Measurements from ENCODE around the gene KCNQ4.

Gene KCNQ4

DNA sequence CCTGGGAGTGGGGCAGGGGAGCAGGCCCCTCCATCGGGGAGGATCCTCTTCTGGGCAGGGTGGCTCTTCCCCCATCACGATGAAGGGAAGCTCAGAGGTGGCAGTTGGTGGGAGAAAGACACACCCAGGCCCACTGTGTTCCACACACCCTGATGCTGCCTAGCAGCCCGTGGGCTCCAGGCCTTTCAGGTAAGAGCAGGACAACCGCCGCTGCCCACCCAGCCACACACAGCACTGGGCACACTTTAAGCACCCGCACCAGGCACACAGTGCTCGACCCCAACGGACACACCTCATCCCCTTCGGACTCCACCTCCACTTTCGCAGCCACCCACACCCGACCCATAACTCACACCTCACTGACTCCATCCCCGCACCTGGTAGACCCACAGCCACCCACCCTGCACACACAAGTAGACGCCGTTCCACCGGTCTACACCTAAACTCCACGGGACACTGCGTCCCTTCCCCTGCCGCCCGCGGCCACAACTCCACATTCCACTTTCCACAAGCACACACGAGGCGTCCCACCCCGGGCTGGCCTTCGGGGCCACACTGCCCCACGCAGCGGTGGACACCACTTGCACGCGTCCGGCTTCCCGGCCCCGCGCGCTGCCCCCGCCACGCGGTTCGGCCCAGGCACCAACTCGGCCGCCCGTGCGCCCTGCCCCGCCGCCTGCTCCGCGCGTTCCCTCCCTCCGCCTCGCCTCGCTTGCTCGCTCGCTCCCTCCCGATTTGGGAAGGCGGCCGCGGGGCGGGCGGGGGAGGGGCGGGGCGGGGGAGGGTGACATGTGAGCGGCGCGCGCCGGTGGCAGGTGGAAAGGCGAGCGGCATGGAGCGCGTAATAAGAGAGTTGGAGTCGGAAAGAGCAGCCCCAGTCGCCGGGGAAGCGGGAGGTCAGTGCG, at the start of gene KCNQ4:
KCNQ4 (plus strand) TSS at position 787 of the 905 bp plus-strand sequence. CDS start 307 bp downstream, outside the sequence.
- DNase-seq, result no peak

DNA sequence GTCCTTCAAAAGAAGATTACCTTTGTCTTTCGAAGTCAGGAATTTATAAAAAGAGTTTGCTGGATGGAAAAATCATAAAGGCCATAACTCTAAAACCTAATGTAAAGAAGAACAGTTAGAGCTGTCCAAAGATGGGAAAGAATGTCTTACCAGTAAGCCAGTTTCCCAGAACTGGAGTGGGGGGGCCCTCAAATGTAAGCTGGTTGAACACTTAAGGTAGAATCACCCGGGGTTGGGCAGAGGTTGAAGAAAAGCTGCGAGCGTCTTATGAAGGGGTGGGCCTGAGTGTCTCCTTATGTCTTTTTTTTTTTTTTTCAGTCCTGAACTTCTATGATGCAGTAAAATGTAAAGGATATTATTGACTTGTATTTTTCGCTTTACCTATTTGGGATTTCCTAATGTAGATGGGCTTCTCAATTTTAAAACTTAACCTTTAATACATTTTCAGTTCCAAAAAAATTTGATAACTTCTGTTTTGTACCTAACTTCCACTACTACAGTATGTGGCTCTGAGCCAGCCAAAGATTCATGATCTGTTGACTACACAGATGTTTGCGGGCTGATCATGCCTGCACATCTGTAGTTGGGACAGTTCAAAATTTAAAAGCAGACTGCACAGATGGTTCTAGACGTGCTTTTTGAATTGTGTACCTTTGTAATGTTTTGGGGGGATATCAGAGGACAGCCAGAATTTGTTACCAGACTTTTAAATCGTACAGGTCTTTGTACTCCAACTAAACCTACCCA, 48.5 kb upstream of the KCNQ4 start:
- DNase-seq, result no peak

DNA sequence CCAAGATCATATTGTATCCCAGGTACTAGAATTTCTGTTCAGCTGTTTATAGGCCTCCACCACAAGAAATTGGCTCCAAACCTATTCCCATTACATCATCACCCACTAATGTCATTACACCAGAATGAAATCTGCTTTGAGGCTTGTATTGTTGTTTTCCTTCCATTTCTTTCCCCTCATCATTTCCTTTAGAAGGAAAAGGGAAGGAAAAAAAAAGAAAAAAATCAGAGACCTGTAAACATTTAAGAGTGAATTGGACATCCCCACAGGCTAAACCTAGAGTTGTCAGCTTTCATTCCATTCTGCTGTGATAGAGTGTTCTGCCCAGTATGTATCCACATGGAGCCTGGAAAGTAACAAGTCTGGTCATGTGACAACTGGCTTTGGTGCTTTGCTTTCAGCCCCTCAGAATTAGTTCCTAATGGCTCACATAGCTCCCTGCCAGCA, 47.5 kb upstream of the KCNQ4 start:
- no peak for DNase-seq

- no peak for DNase-seq
These were observed 44.8 kb upstream of the KCNQ4 start for GRCh38 chr1:40738831-40739230.

DNA sequence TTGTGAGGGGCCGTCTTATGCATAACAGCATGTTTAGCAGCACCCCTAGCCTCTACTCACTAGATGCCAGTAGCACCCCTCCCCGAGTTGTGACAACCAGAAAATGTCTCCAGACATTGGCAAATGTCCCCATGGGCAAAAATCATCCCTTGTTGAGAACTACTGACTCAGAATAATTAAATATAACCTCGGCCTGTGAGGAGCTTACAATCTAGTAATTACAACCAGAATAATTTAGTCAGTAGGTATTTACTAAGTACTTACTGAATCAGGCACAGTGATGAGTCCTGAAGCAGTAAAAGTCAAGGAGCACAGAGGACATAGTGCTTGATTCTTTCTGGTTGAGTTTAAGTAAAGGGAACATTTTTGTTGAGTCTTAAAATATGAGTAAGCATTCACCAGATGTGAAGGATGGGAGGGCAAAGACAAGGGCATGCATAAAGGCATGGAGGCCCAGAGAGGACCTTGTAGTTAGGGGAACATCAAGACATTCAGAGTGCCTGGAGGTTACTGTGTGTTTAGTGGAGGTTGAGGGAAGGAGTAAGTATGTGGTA, 44.1 kb upstream of the KCNQ4 start:
- no peak for DNase-seq

GRCh38 chr1:40740039-40740996, 43.3 kb upstream of the KCNQ4 start:
- DNase-seq, result no peak

DNA sequence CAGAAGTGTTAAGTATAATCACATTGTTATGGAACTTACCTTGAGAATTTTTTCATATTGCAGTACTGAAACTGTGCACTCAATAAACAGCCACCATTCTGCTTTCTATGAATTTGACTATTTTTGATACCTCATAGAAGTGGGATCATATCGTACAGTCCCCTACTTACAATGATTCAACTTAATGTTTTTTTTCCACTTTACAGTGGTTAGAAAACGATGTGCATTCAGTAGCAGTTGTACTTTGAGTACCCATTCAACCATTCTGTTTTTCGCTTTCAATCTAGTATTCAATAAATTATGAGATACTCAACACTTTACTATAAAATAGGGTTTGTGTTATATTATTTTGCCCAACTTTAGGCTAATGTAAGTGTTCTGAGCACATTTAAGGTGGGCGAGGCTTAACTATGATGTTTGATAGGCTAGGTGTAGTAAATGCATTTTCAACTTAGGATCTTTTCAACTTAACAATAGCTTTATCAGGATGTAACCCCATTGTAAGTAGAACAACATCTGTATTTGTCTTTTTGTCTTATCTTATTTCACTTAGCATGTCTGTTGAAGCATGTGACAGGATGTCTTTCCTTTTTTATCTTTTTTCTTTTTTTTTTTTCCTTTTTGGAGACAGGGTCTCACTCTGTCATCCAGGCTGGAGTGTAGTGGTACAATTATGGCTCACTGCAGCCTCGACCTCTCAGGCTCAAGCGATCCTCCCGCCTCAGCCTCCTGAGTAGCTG, 42.4 kb upstream of the KCNQ4 start:
- no peak for DNase-seq

- no peak for DNase-seq
These were observed 41.1 kb upstream of the KCNQ4 start for GRCh38 chr1:40742363-40743061.

DNA sequence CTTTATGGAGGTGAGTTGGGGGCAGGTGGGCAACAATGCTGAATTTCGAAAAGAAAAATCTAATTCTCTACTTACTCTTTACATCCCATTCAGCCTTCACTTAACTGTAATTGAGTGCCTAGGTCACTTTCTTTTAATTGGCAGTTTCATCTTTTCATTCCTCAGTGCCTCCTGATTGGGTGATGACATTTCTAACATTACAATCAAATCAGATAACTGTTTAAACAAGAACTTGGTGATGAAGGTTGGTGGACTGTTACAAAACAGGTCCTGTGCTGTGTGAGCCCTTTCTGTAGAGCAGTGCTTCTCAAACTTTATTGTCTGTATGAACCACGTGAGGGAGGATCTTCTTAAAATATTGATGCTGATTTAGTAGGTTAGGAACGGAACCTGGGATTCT, 40.1 kb upstream of the KCNQ4 start:
- DNase-seq, result no peak

DNA sequence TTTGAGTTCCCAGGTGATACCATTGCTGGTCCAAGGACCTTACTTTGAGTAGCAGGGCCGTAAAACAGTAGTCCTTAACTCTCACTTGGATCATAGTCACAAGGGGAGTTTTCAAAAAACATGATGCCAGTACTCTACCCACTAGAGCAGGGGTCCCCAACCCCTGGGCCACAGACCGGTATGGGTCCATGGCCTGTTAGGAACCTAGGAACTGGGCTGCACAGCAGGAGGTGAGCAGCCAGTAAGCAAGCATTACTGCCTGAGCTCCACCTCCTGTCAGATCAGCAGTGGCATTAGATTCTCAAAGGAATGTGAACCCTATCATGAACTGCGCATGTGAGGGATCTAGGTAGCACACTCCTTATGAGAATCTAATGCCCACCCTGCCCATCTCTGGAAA, 39.7 kb upstream of the KCNQ4 start:
- no peak for DNase-seq

DNA sequence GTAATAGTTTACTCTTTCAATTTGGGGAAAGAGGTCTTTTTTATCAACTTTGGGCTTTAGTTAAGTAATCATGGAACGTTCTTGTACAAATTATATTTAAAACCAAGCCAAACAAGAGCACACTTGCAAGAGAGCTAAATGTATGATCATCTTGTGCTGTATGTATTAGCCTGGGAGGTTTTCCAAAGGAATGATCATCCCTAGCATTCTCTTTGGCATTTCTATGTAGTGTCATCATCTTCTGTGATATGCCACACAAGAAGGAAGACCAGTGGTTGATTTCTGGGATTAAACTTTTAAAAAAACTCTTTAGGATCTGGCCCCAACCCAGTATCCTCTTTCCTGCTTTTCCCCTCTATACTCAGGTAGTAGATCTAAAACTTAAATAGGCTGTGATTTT, 38.4 kb upstream of the KCNQ4 start:
- DNase-seq, result no peak

DNA sequence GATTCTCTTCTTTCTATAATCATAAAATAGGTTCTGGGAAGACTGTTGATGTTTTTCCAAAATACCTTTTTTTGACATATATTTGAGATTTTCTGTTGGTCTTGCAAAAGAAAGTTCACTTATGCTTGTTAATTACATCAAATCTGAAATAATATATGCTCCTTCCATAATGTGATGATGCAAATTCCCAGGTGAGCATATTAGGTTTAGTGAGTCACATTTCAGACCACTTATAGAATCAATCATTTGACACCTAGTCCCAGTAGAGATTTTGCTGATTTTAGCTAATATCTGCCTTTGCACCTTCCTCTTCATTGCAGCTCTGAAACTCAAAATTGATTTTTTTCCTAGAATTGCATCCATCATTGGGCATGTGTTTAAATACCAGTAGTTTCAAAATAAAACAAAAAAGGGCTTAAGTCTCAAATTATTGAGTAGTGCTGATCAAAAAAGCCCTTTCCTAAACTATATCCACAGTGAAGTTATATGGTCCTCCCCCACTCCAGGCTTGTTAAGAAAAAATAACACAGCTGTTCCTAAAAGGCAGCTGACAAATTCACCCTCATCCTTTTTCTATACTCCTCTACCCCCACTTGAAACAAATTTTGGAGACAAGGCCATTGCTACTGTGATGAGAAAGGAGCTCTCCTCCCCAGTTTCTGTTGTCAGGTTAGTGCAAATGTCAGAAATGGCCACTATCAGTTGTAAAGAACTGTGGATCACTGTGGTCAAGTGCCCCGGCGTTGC, 37.1 kb upstream of the KCNQ4 start:
- no peak for DNase-seq

DNA sequence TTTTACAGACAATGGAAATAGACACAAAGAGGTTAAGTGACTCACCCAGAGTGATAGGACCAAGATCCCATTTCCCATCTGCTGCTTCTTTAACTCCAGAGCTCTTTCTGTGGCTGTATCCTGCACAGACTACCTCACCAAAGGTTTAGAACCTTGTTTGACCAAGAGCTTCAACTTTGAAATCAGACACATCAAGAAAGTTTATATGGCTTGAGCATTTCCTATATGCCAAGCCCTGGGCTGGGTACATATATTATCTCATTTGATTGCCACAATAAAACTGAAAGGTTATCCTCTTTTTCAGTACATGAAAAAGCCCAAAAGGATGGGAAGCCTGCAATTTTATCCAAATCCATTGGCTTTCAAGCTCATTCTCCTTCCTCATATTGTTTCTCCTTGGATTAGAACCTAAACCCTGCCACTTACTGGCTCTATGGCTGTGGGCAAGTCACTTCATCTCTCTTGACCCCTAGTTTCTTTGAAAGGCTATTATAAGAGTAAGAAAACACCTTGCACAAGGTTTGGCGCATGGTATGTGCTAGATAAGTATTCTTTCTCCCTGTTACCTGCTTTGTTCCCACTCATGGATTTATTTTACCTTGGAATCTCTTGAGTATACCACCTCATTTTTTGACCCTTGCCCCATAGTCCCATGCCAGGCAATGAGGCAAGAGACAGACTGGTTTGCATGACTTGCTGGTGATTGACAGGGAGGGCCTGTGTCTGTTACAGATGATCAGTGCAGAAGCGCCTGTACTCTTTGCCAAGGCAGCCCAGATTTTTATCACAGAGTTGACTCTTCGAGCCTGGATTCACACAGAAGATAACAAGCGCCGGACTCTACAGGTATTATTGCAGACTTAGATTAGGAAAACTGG, 34.5 kb upstream of the KCNQ4 start:
- DNase-seq, result no peak

DNA sequence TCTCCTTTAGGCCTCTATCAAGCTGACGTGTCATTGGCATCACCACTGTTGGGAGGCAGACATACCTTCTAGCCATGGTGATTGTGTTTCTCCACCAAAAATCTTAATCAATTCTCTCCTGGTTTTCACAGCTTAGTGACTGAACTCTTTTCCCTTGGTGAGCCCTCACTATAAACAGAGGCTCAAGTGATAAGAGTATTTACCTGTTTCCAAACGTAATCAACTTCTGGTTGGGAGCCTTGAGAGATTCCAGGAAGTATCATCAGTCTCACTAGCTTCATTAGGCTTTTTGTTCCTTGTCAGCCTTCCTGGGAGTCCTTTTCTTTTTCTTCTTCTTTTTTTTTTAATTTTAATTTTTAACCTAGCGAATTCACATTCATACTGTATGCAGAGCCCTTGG, 33.8 kb upstream of the KCNQ4 start:
- no peak for DNase-seq

DNA sequence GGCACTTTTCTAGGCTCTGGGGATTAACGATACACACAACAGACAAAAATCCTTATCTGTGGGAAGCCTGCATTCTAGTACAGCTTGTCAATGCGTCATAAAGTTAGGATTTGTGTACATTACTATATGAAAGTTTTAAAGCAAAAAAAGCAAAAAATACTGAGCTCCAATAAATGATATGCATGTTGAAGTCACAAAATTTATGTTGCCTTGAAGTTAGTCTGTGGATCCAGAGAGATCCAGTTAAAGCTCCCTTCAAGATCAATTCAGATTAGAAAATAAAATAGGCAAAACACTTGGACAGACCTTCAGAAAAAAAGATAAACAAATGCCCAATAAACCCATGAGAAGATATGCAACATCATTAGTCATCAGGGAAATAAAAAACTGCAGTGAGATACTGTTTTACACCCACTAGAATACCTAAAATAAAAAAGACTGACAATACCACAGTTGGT, 33.1 kb upstream of the KCNQ4 start:
- DNase-seq, result no peak

- DNase-seq, result no peak
These were observed 31.8 kb upstream of the KCNQ4 start for GRCh38 chr1:40751802-40752201.

GRCh38 chr1:40753142-40753882, 30.3 kb upstream of the KCNQ4 start:
- no peak for DNase-seq

- DNase-seq, result no peak
These were observed 29.4 kb upstream of the KCNQ4 start for GRCh38 chr1:40754201-40754600.

DNA sequence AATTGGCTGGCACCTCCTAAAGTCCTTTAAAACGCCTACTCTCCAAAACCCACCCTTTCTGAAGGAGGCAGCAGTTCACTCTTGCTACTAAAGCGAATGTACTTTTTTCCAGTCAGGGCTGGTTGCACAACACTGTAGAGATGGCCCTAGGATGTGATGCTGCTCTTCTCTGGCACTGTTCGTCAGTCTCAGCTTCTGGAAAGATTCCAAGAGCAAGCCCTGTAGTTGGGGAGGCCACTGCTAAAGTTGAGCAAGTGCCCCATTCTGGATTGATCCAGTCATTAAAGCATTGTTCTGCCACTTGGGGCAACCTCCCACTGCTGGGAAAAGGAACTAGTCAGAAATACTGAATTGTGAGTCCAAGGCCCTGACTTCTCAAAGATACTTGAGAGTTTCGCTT, 28.5 kb upstream of the KCNQ4 start:
- no peak for DNase-seq

All from activated naive CD4-positive, alpha-beta T cell (primary cell).